GM23338 (cell line): Measurements from ENCODE around the gene TINAGL1. TPM values are rescaled to one million over a fixed set of nuclear protein-coding genes. Genes with fewer than 3 reads are reported as not detected.

Source experiments
- ATAC-seq: fragments of 200-7000 bp; cut with Tn5 transposase; 3 replicates; pipeline ENCODE4 v1.9.1; 2020
- DNase-seq: peaks from one replicate; pipeline ENCODE4 v3.0.0-alpha.2; 2015; ENCODE audit warnings: low spot score
- H2AFZ ChIP-seq: fragments of 200-600 bp; sonication (generic); 2 replicates; pipeline ENCODE4 v1.8.0; 2016; ENCODE audit warnings: antibody characterized with exemption, mild to moderate bottlenecking, moderate library complexity
- H3F3A ChIP-seq: fragments of 200-600 bp; sonication (generic); replicated peaks from 2 replicates; pipeline ENCODE4 v1.8.0; 2017; ENCODE audit warnings: antibody characterized with exemption, mixed run types, low read depth
- H3K27ac ChIP-seq: fragments of 200-600 bp; sonication (generic); 2 replicates; pipeline ENCODE4 v1.6.1; 2016; ENCODE audit warnings: low read depth
- H3K27me3 ChIP-seq: fragments of 200-600 bp; sonication (generic); 2 replicates; pipeline ENCODE4 v1.8.0; 2016; ENCODE audit warnings: mild to moderate bottlenecking, mixed run types, moderate library complexity; ENCODE audit not compliant: insufficient read depth
- H3K36me3 ChIP-seq: fragments of 200-600 bp; sonication (generic); 2 replicates; pipeline ENCODE4 v1.8.0; 2016; ENCODE audit warnings: mild to moderate bottlenecking; ENCODE audit not compliant: insufficient read depth
- H3K4me1 ChIP-seq: fragments of 200-600 bp; sonication (generic); 2 replicates; pipeline ENCODE4 v1.8.0; 2016; ENCODE audit warnings: mild to moderate bottlenecking, moderate library complexity; ENCODE audit not compliant: insufficient read depth
- H3K4me2 ChIP-seq: fragments of 200-600 bp; sonication (generic); 2 replicates; pipeline ENCODE4 v1.7.1; 2017; ENCODE audit warnings: mixed run types
- H3K4me3 ChIP-seq: fragments of 200-600 bp; sonication (generic); 2 replicates; pipeline ENCODE4 v1.6.1; 2016; ENCODE audit warnings: mixed run types
- H3K79me2 ChIP-seq: fragments of 200-600 bp; sonication (generic); replicated peaks from 2 replicates; pipeline ENCODE4 v1.8.0; 2017; ENCODE audit warnings: mild to moderate bottlenecking; ENCODE audit not compliant: insufficient read depth
- H3K9me2 ChIP-seq: fragments of 200-600 bp; sonication (generic); 2 replicates; pipeline ENCODE4 v1.8.0; 2017; ENCODE audit not compliant: insufficient read depth
- H4K20me1 ChIP-seq: fragments of 200-600 bp; sonication (generic); replicated peaks from 2 replicates; pipeline ENCODE4 v1.8.0; 2017; ENCODE audit warnings: mild to moderate bottlenecking; ENCODE audit not compliant: insufficient read depth
- H3K27ac Mint-ChIP-seq: 2 replicates; pipeline ENCODE4 v1.8.0; 2020; ENCODE audit warnings: inconsistent platforms, mild to moderate bottlenecking, moderate library complexity, mixed read lengths
- H3K27me3 Mint-ChIP-seq: 3 replicates; pipeline ENCODE4 v1.8.0; 2022; ENCODE audit warnings: low read depth, mild to moderate bottlenecking, moderate library complexity, mixed read lengths, inconsistent platforms; ENCODE audit not compliant: insufficient read depth, poor library complexity
- H3K36me3 Mint-ChIP-seq: 3 replicates; pipeline ENCODE4 v1.8.0; 2021; ENCODE audit warnings: low read depth, mild to moderate bottlenecking, inconsistent platforms, moderate library complexity, mixed read lengths
- H3K4me1 Mint-ChIP-seq: 3 replicates; pipeline ENCODE4 v1.8.0; 2020; ENCODE audit warnings: mild to moderate bottlenecking, inconsistent platforms, mixed read lengths
- H3K4me3 Mint-ChIP-seq: 3 replicates; pipeline ENCODE4 v1.8.0; 2021; ENCODE audit warnings: moderate library complexity, mild to moderate bottlenecking, inconsistent platforms, mixed read lengths
- H3K9me3 Mint-ChIP-seq: 3 replicates; pipeline ENCODE4 v1.8.0; 2020; ENCODE audit warnings: moderate library complexity, mild to moderate bottlenecking, inconsistent platforms, mixed read lengths
- ETS1 ChIP-seq: IDR thresholded peaks from 2 replicates; pipeline ENCODE4 v1.6.1; 2016; ENCODE audit warnings: antibody characterized with exemption
- EZH2 ChIP-seq: fragments of 200-600 bp; sonication (generic); IDR thresholded peaks from one replicate; pipeline ENCODE4 v1.8.0; 2017; ENCODE audit warnings: antibody characterized with exemption, mild to moderate bottlenecking, low read depth; ENCODE audit not compliant: unreplicated experiment
- EZH2phosphoT487 ChIP-seq: fragments of 200-600 bp; sonication (generic); IDR thresholded peaks from one replicate; pipeline ENCODE4 v1.8.1; 2018; ENCODE audit warnings: antibody characterized with exemption; ENCODE audit not compliant: unreplicated experiment
- NANOG ChIP-seq: IDR thresholded peaks from 2 replicates; pipeline ENCODE4 v1.6.1; 2016; ENCODE audit warnings: antibody characterized with exemption, borderline replicate concordance
- POLR2AphosphoS5 ChIP-seq: IDR thresholded peaks from 2 replicates; pipeline ENCODE4 v1.6.1; 2016; ENCODE audit warnings: antibody characterized with exemption, low read depth
- ZNF114 ChIP-seq: fragments of 250-450 bp; sonication (Bioruptor Pico); IDR thresholded peaks from 2 replicates; pipeline ENCODE4 v1.5.0; 2020; ENCODE audit warnings: mild to moderate bottlenecking, moderate library complexity
- polyA plus RNA-seq: library from polyadenylated mRNA; unstranded; fragments of >200 nt; fragmentation: Nextera tagmentation; extraction: Ambion mirVana; gene quantifications from 2 replicates; pipeline ENCODE4 v1.2.1, GENCODE V29; 2016
- total RNA-seq: library from RNA; depleted of rRNA; stranded (reverse); fragments of >200 nt; shearing (Covaris generic); gene quantifications from 2 replicates; pipeline ENCODE4 v1.2.3, GENCODE V29; 2014
- TF ChIP-seq, protein P1 (sequence below), 2 experiments: fragments of 200-600 bp in 1 of 2; sonication (generic) in 1 of 2; conservative IDR thresholded peaks; 2 replicates each; pipeline versions ENCODE4 v1.5.1 to v1.6.1; 2016 to 2017; ENCODE audit warnings: antibody characterized with exemption in 2 of 2, low read depth in 2 of 2, mild to moderate bottlenecking in 2 of 2, moderate library complexity in 1 of 2

Gene TINAGL1
- total and polyA plus RNA-seq, 2 experiments from 2014 or later = 6.8 to 15.8 TPM

- TF ChIP-seq ETS1 = no peak
- no peak for TF ChIP-seq NANOG
Measured at GRCh38 chr1:31600641-31601040, 24.3 kb downstream of the TINAGL1 start (continued).

DNA sequence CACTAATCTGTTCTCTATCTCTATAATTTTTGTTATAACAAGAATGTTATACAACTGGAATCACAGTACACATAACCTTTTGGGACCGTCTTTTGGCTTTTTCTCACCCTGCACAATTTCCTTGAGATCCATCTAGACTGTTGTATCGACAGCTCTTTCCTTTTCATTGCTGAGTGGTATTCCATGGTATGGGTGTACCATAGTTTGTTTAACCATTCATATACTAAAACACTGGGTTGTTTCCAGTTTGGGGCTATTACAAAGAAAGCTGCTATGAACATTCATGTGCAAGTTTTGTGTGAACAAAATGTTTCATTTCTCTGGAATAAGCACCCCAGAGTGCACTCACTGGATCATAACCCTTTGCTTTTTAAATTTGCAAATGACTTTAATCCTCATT lies 25.8 kb downstream of the TINAGL1 start:
- TF ChIP-seq EZH2phosphoT487 = no peak
- TF ChIP-seq POLR2AphosphoS5 = no peak
- no peak for TF ChIP-seq ZNF114 (CRISPR knock-in tag)
- Histone ChIP-seq H2AFZ (no peak overlapping the region), H3K36me3 (no peaks in the 10 kb centered on the region), H3K9me2 (no peaks in the 10 kb centered on the region), H3K27ac (no peak overlapping the region), H3K4me3 (no peak overlapping the region), H3K27me3 (no peaks in the 10 kb centered on the region), H3K79me2 (no peaks in the 10 kb centered on the region), H3K4me2 (no peak overlapping the region), H3K4me1 (no peaks in the 10 kb centered on the region), H3F3A (no peaks in the 10 kb centered on the region), H4K20me1 (no peaks in the 10 kb centered on the region)
- DNase-seq (no peak), ATAC-seq (no peak)
- Mint-ChIP-seq H3K9me3 (no peaks in the 10 kb centered on the region), H3K27me3 (peaks cover 2% of the 10 kb centered on the region), H3K27ac (no peak overlapping the region), H3K4me3 (no peak overlapping the region), H3K36me3 (no peaks in the 10 kb centered on the region), H3K4me1 (no peaks in the 10 kb centered on the region)

DNA sequence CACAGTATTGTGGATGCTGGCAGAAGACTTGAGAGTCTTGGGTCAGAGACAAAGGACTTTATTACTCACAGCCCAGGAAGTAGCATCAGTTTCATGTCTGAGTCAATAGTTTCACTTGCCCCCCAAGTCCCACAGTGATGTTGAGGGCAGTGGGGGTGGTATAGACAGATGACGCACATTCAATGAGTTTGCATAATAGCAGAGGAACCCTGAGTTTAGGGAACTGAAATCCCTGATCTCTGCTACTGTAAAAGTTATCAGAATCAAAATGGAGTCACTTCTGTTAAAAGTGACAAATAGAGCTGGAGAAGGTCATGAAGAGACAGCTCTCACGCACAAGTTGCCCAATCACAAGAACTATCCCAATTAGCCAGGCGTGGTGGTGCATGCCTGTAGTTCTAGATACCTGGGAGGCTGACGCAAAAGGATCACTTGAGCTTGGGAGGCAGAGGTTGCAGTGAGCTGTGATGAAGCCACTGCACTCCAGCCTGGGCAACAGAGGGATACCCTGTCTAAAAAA lies 29.7 kb downstream of the TINAGL1 start:
- no peak for ATAC-seq
- no peaks in the 10 kb centered on the region for H3K79me2 ChIP-seq
- H3K4me1 ChIP-seq = no peaks in the 10 kb centered on the region
- H3K27ac Mint-ChIP-seq = no peak overlapping the region
- H3K4me3 Mint-ChIP-seq = no peak overlapping the region
- H3K9me2 ChIP-seq = no peaks in the 10 kb centered on the region
- peaks cover 2% of the 10 kb centered on the region for H3K27me3 Mint-ChIP-seq
- H3K27me3 ChIP-seq = no peaks in the 10 kb centered on the region
- no peaks in the 10 kb centered on the region for H3K4me1 Mint-ChIP-seq
- H3K27ac ChIP-seq = no peak overlapping the region
- no peak overlapping the region for H3K4me2 ChIP-seq
- no peak for TF ChIP-seq EZH2
- no peak for TF ChIP-seq POLR2AphosphoS5
- TF ChIP-seq, protein P1, sequence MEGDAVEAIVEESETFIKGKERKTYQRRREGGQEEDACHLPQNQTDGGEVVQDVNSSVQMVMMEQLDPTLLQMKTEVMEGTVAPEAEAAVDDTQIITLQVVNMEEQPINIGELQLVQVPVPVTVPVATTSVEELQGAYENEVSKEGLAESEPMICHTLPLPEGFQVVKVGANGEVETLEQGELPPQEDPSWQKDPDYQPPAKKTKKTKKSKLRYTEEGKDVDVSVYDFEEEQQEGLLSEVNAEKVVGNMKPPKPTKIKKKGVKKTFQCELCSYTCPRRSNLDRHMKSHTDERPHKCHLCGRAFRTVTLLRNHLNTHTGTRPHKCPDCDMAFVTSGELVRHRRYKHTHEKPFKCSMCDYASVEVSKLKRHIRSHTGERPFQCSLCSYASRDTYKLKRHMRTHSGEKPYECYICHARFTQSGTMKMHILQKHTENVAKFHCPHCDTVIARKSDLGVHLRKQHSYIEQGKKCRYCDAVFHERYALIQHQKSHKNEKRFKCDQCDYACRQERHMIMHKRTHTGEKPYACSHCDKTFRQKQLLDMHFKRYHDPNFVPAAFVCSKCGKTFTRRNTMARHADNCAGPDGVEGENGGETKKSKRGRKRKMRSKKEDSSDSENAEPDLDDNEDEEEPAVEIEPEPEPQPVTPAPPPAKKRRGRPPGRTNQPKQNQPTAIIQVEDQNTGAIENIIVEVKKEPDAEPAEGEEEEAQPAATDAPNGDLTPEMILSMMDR (conservative IDR thresholded peaks at IDR 0.05; ENCODE audit: low read depth in 2 of 2) = no peak
- no peak overlapping the region for H3K4me3 ChIP-seq
- no peaks in the 10 kb centered on the region for H3K9me3 Mint-ChIP-seq
- no peaks in the 10 kb centered on the region for H3K36me3 Mint-ChIP-seq
- no peaks in the 10 kb centered on the region for H3F3A ChIP-seq
- H4K20me1 ChIP-seq = no peaks in the 10 kb centered on the region
- no peak overlapping the region for H2AFZ ChIP-seq
- no peak for DNase-seq
- H3K36me3 ChIP-seq = no peaks in the 10 kb centered on the region
